GM13977 (cell line): Measurements from ENCODE around the gene TRIO.

Source experiments
- DNase-seq: peaks from one replicate; pipeline ENCODE4 v3.0.0; 2012; ENCODE audit warnings: low spot score
- CTCF ChIP-seq: IDR thresholded peaks from 2 replicates; pipeline ENCODE4 v1.5.1; 2012; ENCODE audit warnings: mild to moderate bottlenecking, control low read depth; ENCODE audit not compliant: insufficient read depth; ENCODE audit errors: extremely low read depth, missing control alignments
- in situ Hi-C: fragments of 300-500 bp; cut with MboI; formaldehyde crosslinking; loops from one replicate; pipeline ENCODE4 v1.12.0; 2022; ENCODE audit warnings: low sequenced_read_pairs, low pct_unique_long_range_greater_than_20kb, mixed read lengths, inconsistent platforms; ENCODE audit not compliant: unreplicated experiment

TRIO gene

GRCh38 chr5:14218480-14218879 lies 75.3 kb downstream of the TRIO start:
- no peak for TF ChIP-seq CTCF
- in situ Hi-C loops = no loop called here
- DNase-seq = no peak

- in situ Hi-C loops = no loop called here
- DNase-seq = no peak
- no peak for TF ChIP-seq CTCF
Measured at GRCh38 chr5:14218897-14219573, 75.9 kb downstream of the TRIO start.

- no peak for TF ChIP-seq CTCF
- DNase-seq = no peak
- in situ Hi-C loops = no loop called here
Measured at GRCh38 chr5:14219800-14220512, 76.8 kb downstream of the TRIO start.

DNA sequence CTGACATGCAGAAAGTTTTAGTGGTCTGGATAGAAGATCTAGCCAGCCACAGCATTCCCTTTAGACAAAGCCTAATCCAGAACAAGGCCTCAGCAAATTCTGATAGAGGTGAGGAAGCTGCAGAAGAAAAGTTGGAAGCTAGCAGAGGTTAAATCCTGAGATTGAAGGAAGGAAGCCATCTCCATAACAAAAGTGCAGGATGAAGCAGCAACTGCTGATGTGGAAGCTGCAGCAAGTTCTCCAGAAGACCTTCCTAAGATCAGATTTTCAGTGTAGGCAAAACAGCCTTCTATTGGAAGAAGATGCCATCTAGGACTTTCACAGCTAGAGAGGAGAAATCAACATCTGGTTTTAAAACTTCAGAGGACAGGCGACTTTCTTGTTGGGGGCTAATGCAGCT lies 77.5 kb downstream of the TRIO start:
- in situ Hi-C loops = no loop called here
- TF ChIP-seq CTCF = no peak
- DNase-seq = no peak

- in situ Hi-C loops = no loop called here
- no peak for DNase-seq
- TF ChIP-seq CTCF = no peak
Measured at GRCh38 chr5:14221732-14222131, 78.6 kb downstream of the TRIO start.

DNA sequence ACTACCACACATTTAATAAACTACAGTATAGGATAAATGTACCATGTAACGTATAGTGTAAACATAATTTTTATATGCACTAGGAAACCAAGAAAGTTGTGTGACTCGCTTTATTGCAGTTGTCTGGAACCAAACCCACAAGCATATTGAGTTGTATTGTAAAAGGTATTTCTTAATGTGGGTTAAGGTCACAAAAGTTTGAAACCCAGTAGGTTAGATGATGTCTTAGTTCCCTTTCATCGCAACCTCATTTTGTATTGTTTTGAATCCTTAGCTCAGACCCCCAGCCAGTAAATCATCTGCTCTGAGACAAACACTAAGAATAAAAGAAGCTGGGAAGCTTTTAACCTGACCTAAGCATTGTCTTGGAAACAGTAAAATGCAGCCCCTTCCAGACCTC lies 79.1 kb downstream of the TRIO start:
- DNase-seq = no peak
- in situ Hi-C loops = no loop called here
- no peak for TF ChIP-seq CTCF
